ENCODE results near the gene NF1. TPM values are rescaled to one million over a fixed set of nuclear protein-coding genes. Genes with fewer than 3 reads are reported as not detected.

NF1 gene
- total RNA-seq, 1 donor from 2014 or later = 53.7 TPM

DNA sequence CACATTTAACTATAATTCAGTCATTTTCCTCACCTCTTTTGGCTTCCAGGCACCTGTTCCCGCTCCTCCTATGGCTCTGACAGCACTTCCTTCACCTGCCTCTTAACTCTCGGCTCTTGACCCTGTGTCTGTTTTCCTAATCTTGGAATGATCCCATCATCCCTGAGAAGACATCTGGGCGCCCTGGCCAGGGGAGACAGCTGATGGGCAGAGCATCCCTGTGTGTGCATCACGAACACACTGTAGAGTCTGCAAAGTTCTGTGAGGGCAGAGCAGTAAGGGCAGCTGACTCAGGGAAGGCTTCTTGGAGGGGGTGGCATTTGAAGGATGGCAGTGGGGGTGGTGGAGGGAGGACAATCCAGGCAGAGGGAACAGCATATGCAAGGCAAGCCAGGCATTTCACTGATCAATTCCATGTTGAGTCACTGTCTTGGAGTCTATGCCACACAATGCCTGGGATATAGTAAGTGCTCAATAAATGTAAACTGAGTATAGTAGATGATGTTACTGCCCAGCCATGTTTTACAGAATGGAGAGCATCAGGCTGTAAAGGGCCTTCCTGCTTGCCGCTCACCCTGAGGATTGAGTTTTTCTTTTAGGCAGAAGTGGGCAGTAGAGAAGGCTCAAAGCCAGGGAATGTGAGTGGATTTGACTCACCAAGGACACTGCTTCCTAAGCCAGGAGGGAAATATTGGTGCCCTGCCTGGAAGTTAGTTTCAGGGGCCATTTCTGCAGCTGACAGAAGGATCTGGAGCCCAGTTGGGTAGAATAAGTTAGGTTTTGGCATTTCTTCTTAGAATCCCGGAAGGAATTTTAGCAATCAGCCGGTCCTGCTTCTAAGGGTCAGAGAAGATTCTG lies 290.9 kb downstream of the NF1 start:
- FAIRE-seq = no peak
- TF ChIP-seq, protein P1, sequence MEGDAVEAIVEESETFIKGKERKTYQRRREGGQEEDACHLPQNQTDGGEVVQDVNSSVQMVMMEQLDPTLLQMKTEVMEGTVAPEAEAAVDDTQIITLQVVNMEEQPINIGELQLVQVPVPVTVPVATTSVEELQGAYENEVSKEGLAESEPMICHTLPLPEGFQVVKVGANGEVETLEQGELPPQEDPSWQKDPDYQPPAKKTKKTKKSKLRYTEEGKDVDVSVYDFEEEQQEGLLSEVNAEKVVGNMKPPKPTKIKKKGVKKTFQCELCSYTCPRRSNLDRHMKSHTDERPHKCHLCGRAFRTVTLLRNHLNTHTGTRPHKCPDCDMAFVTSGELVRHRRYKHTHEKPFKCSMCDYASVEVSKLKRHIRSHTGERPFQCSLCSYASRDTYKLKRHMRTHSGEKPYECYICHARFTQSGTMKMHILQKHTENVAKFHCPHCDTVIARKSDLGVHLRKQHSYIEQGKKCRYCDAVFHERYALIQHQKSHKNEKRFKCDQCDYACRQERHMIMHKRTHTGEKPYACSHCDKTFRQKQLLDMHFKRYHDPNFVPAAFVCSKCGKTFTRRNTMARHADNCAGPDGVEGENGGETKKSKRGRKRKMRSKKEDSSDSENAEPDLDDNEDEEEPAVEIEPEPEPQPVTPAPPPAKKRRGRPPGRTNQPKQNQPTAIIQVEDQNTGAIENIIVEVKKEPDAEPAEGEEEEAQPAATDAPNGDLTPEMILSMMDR (IDR thresholded peaks at IDR 0.05; ENCODE audit: insufficient read depth, low read depth, low read length) = no peak
- TF ChIP-seq EZH2 (IDR thresholded peaks at IDR 0.05; ENCODE audit: insufficient read depth, low read length) = no peak
- no peaks in the 10 kb centered on the region for H3K79me2 ChIP-seq (ENCODE audit: insufficient read depth, low read length)
- no peak overlapping the region for H2AFZ ChIP-seq (ENCODE audit: low read depth, low read length)
- no peak overlapping the region for H3K9ac ChIP-seq (ENCODE audit: low read length)
- peaks cover 17% of the 10 kb centered on the region for H3K27me3 Mint-ChIP-seq (ENCODE audit: low read depth, unreplicated experiment)
- no peak overlapping the region for H3K4me3 ChIP-seq (ENCODE audit: insufficient read depth, low read depth, low read length)
- peaks cover 5% of the 10 kb centered on the region for H4K20me1 ChIP-seq (ENCODE audit: insufficient read depth, low read length)
- peaks cover 7% of the 10 kb centered on the region for H3K4me1 Mint-ChIP-seq (ENCODE audit: low read depth, unreplicated experiment)
- no peak overlapping the region for H3K4me2 ChIP-seq (ENCODE audit: low read length)
- H3K27ac ChIP-seq (ENCODE audit: low read depth, low read length) = no peak overlapping the region
- H3K27me3 ChIP-seq (ENCODE audit: insufficient read depth, low read length) = peaks cover 2% of the 10 kb centered on the region
- H3K4me3 Mint-ChIP-seq (ENCODE audit: unreplicated experiment) = no peak overlapping the region
- no peaks in the 10 kb centered on the region for H3K4me1 ChIP-seq (ENCODE audit: insufficient read depth, low read length)
- peaks cover 13% of the 10 kb centered on the region for H3K36me3 Mint-ChIP-seq (ENCODE audit: low read depth, unreplicated experiment)
- no peaks in the 10 kb centered on the region for H3K9me3 ChIP-seq (ENCODE audit: insufficient read depth, low read depth, low read length)
- H3K27ac Mint-ChIP-seq (ENCODE audit: unreplicated experiment) = no peak overlapping the region
- no peak for DNase-seq (ENCODE audit: low read depth)
- H3K36me3 ChIP-seq (ENCODE audit: insufficient read depth, low read length) = no peaks in the 10 kb centered on the region
- H3K9me3 Mint-ChIP-seq (ENCODE audit: unreplicated experiment) = no peaks in the 10 kb centered on the region

DNA sequence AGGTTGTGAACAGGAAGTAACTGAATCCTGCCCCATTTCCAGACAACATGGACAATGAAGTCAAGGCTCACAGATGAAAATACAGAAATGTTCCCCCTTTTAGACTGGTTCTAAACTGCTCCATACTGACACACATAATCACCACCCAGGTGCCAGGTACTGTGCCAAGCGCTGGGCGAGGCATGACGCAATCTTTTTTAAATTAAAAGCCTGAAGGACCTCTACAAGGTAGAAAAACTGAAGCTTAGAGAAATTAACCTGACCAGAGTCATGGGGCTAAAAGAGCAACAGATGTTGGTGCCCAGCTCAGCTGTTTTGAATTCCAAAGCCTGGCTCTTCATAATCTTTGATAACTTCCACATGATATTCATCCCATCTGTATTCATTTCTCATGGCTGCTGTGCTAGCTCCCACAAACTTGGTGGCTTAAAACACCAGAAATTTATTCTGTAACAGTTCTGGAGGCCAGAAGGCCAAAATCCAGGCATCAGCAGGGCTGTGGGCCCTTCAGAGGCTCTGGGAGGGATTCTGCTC lies 291.8 kb downstream of the NF1 start:
- H3K27ac ChIP-seq (ENCODE audit: low read depth, low read length) = no peak overlapping the region
- H3K36me3 ChIP-seq (ENCODE audit: insufficient read depth, low read length) = no peaks in the 10 kb centered on the region
- no peaks in the 10 kb centered on the region for H3K4me1 ChIP-seq (ENCODE audit: insufficient read depth, low read length)
- H3K9me3 ChIP-seq (ENCODE audit: insufficient read depth, low read depth, low read length) = no peaks in the 10 kb centered on the region
- H3K9ac ChIP-seq (ENCODE audit: low read length) = no peak overlapping the region
- peaks cover 5% of the 10 kb centered on the region for H4K20me1 ChIP-seq (ENCODE audit: insufficient read depth, low read length)
- H3K4me2 ChIP-seq (ENCODE audit: low read length) = no peak overlapping the region
- no peak overlapping the region for H3K27ac Mint-ChIP-seq (ENCODE audit: unreplicated experiment)
- H3K27me3 ChIP-seq (ENCODE audit: insufficient read depth, low read length) = peaks cover 2% of the 10 kb centered on the region
- peaks cover 12% of the 10 kb centered on the region for H3K36me3 Mint-ChIP-seq (ENCODE audit: low read depth, unreplicated experiment)
- no peak overlapping the region for H3K4me3 ChIP-seq (ENCODE audit: insufficient read depth, low read depth, low read length)
- no peaks in the 10 kb centered on the region for H3K79me2 ChIP-seq (ENCODE audit: insufficient read depth, low read length)
- no peak for DNase-seq (ENCODE audit: low read depth)
- TF ChIP-seq, protein P1 (IDR thresholded peaks at IDR 0.05; ENCODE audit: insufficient read depth, low read depth, low read length) = no peak
- no peak for TF ChIP-seq EZH2 (IDR thresholded peaks at IDR 0.05; ENCODE audit: insufficient read depth, low read length)
- H2AFZ ChIP-seq (ENCODE audit: low read depth, low read length) = no peak overlapping the region
- H3K4me3 Mint-ChIP-seq (ENCODE audit: unreplicated experiment) = no peak overlapping the region
- peaks cover 17% of the 10 kb centered on the region for H3K27me3 Mint-ChIP-seq (ENCODE audit: low read depth, unreplicated experiment)
- FAIRE-seq = no peak
- H3K9me3 Mint-ChIP-seq (ENCODE audit: unreplicated experiment) = no peaks in the 10 kb centered on the region
- peaks cover 2% of the 10 kb centered on the region for H3K4me1 Mint-ChIP-seq (ENCODE audit: low read depth, unreplicated experiment)

DNA sequence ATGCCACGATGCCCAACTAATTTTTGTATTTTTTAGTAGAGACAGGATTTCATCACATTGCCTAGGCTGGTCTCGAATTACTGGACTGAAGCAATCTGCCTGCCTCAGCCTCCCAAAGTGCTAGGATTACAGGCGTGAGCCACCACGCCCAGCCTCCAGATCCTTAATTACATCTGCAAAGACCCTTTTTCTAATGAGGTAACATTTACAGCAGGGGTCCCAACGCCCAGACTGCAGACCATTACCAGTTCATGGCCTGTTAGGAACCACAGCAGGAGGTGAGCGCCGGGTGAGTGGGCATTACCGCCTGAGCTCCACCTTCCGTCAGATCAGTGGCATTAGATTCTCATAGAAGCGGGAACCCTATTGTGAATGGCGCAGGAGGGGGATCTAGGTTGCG lies 292.7 kb downstream of the NF1 start:
- H3K27ac Mint-ChIP-seq (ENCODE audit: unreplicated experiment) = peak overlapping the region; percentile 34
- H3K36me3 Mint-ChIP-seq (ENCODE audit: low read depth, unreplicated experiment) = peaks cover 8% of the 10 kb centered on the region
- no peak overlapping the region for H3K9ac ChIP-seq (ENCODE audit: low read length)
- DNase-seq (ENCODE audit: low read depth) (no peak), FAIRE-seq (no peak)
- H4K20me1 ChIP-seq (ENCODE audit: insufficient read depth, low read length) = peaks cover 5% of the 10 kb centered on the region
- no peaks in the 10 kb centered on the region for H3K36me3 ChIP-seq (ENCODE audit: insufficient read depth, low read length)
- H3K4me3 ChIP-seq (ENCODE audit: insufficient read depth, low read depth, low read length) = no peak overlapping the region
- H3K4me1 Mint-ChIP-seq (ENCODE audit: low read depth, unreplicated experiment) = no peaks in the 10 kb centered on the region
- no peaks in the 10 kb centered on the region for H3K4me1 ChIP-seq (ENCODE audit: insufficient read depth, low read length)
- no peaks in the 10 kb centered on the region for H3K9me3 Mint-ChIP-seq (ENCODE audit: unreplicated experiment)
- no peak overlapping the region for H2AFZ ChIP-seq (ENCODE audit: low read depth, low read length)
- H3K4me3 Mint-ChIP-seq (ENCODE audit: unreplicated experiment) = no peak overlapping the region
- no peak overlapping the region for H3K4me2 ChIP-seq (ENCODE audit: low read length)
- no peaks in the 10 kb centered on the region for H3K79me2 ChIP-seq (ENCODE audit: insufficient read depth, low read length)
- H3K9me3 ChIP-seq (ENCODE audit: insufficient read depth, low read depth, low read length) = no peaks in the 10 kb centered on the region
- TF ChIP-seq, protein P1 (IDR thresholded peaks at IDR 0.05; ENCODE audit: insufficient read depth, low read depth, low read length) = no peak
- TF ChIP-seq EZH2 (IDR thresholded peaks at IDR 0.05; ENCODE audit: insufficient read depth, low read length) = no peak
- H3K27ac ChIP-seq (ENCODE audit: low read depth, low read length) = no peak overlapping the region
- peaks cover 19% of the 10 kb centered on the region for H3K27me3 Mint-ChIP-seq (ENCODE audit: low read depth, unreplicated experiment)
- H3K27me3 ChIP-seq (ENCODE audit: insufficient read depth, low read length) = peaks cover 6% of the 10 kb centered on the region

Data from astrocyte (in vitro differentiated cells and primary cell).